B cell (primary cell): ENCODE results near the gene YIPF2. TPM values are rescaled to one million over a fixed set of nuclear protein-coding genes. Genes with fewer than 3 reads are reported as not detected.

ENCODE experiments used
- ATAC-seq: fragments of 200-7000 bp; cut with Tn5 transposase; one replicate; pipeline ENCODE4 v1.10.0; 2021; ENCODE audit warnings: low read depth, mild to moderate bottlenecking, moderate number of reproducible peaks, moderate library complexity
- CTCF ChIA-PET: fragments of 350-600 bp; sonication (Branson Sonifier 250); formaldehyde crosslinking; loops from one replicate; lab custom pipeline; 2021; ENCODE audit warnings: antibody characterized with exemption, inconsistent platforms; lab: Charles Lee
- POLR2A ChIA-PET: fragments of 350-600 bp; sonication (Branson Sonifier 250); formaldehyde crosslinking; loops from one replicate; lab custom pipeline; 2021; ENCODE audit warnings: antibody characterized with exemption; lab: Charles Lee
- DNase-seq: peaks from one replicate; pipeline ENCODE4 v3.0.0; 2013
- H2AFZ ChIP-seq: 2 replicates; pipeline ENCODE4 v1.6.1; 2012; ENCODE audit warnings: mild to moderate bottlenecking, low read depth, low read length; ENCODE audit not compliant: insufficient read depth, poor library complexity, severe bottlenecking
- H3K27ac ChIP-seq, 2 donors: 1 replicate in 1 of 2; 2 replicates in 1 of 2; pipeline ENCODE4 v1.5.1; 2012 to 2013; ENCODE audit warnings: low read length in 2 of 2, mild to moderate bottlenecking in 2 of 2, moderate library complexity in 1 of 2
- H3K27me3 ChIP-seq, 4 experiments: fragments of 200-600 bp in 1 of 4; sonication (generic) in 1 of 4; replicated peaks in 1 of 4; 1 replicate in 2 of 4; 2 replicates in 2 of 4; pipeline versions ENCODE4 v1.6.1 to v1.7.0; 2013 to 2016; ENCODE audit warnings: low read length in 3 of 4, mild to moderate bottlenecking in 2 of 4, mixed read lengths in 1 of 4, moderate library complexity in 1 of 4; ENCODE audit not compliant: insufficient read depth in 4 of 4, control insufficient read depth in 3 of 4; ENCODE audit errors: control extremely low read depth in 1 of 4
- H3K36me3 ChIP-seq, 2 experiments: replicated peaks in 1 of 2; 1 replicate in 1 of 2; 2 replicates in 1 of 2; pipeline versions ENCODE4 v1.6.1 to v1.7.1; 2013; ENCODE audit warnings: low read length in 1 of 2; ENCODE audit not compliant: insufficient read depth in 2 of 2, control insufficient read depth in 1 of 2; ENCODE audit errors: control extremely low read depth in 1 of 2, extremely low read depth in 1 of 2
- H3K4me1 ChIP-seq, 2 donors: fragments of 200-600 bp in 1 of 2; sonication (generic) in 1 of 2; 1 replicate in 1 of 2; 2 replicates in 1 of 2; pipeline versions ENCODE4 v1.5.1 to v1.6.1; 2013 to 2017; ENCODE audit warnings: low read length in 2 of 2; ENCODE audit not compliant: control insufficient read depth in 2 of 2, insufficient read depth in 2 of 2
- H3K4me2 ChIP-seq: replicated peaks from 2 replicates; pipeline ENCODE3; 2012; ENCODE audit warnings: mild to moderate bottlenecking, low read depth, low read length; ENCODE audit not compliant: poor library complexity, severe bottlenecking
- H3K4me3 ChIP-seq, 5 experiments: fragments of 200-600 bp in 1 of 5; sonication (generic) in 1 of 5; 1 replicate in 3 of 5; 2 replicates in 2 of 5; pipeline versions ENCODE4 v1.5.1 to v1.7.0; 2011 to 2016; ENCODE audit warnings: low read length in 4 of 5, mild to moderate bottlenecking in 4 of 5, low read depth in 2 of 5, control low read depth in 1 of 5, moderate library complexity in 1 of 5; ENCODE audit not compliant: insufficient read depth in 1 of 5; ENCODE audit errors: control extremely low read depth in 1 of 5, extremely low read depth in 1 of 5
- H3K79me2 ChIP-seq: fragments of 200-600 bp; sonication (generic); one replicate; pipeline ENCODE4 v1.6.0; 2016; ENCODE audit warnings: low read length; ENCODE audit not compliant: control insufficient read depth, insufficient read depth
- H3K9ac ChIP-seq: fragments of 200-600 bp; sonication (generic); 2 replicates; pipeline ENCODE4 v1.6.1; 2017; ENCODE audit warnings: mild to moderate bottlenecking, low read length, moderate library complexity
- H3K9me3 ChIP-seq, 3 donors: one replicate each; pipeline versions ENCODE4 v1.6.1 to v1.7.1; 2013; ENCODE audit warnings: low read length in 2 of 3; ENCODE audit not compliant: control insufficient read depth in 2 of 3, insufficient read depth in 1 of 3; ENCODE audit errors: control extremely low read depth in 1 of 3
- H4K20me1 ChIP-seq: 2 replicates; pipeline ENCODE4 v1.6.0; 2012; ENCODE audit warnings: mild to moderate bottlenecking, low read length; ENCODE audit not compliant: insufficient read depth, control insufficient read depth, poor library complexity, severe bottlenecking
- H3K27ac Mint-ChIP-seq: one replicate; pipeline ENCODE4 v1.8.0; 2021; ENCODE audit warnings: mixed read lengths
- H3K27me3 Mint-ChIP-seq: one replicate; pipeline ENCODE4 v1.8.0; 2021; ENCODE audit warnings: mixed read lengths
- H3K4me1 Mint-ChIP-seq: one replicate; pipeline ENCODE4 v1.8.0; 2021; ENCODE audit warnings: mixed read lengths
- H3K4me3 Mint-ChIP-seq: one replicate; pipeline ENCODE4 v1.8.0; 2021; ENCODE audit warnings: mixed read lengths
- H3K9me3 Mint-ChIP-seq: one replicate; pipeline ENCODE4 v1.8.0; 2022; ENCODE audit warnings: mixed read lengths; ENCODE audit not compliant: insufficient read depth
- EZH2 ChIP-seq: IDR thresholded peaks from 2 replicates; pipeline ENCODE4 v1.6.1; 2012; ENCODE audit warnings: borderline replicate concordance, low read depth, mild to moderate bottlenecking, moderate library complexity, low read length; ENCODE audit not compliant: insufficient read depth, poor library complexity, severe bottlenecking
- WGBS: methylation state at CpG from one replicate; pipeline ENCODE4 v1.1.5; 2013; ENCODE audit warnings: missing lambda C conversion rate; ENCODE audit not compliant: insufficient coverage; 5-methylcytosine and 5-hydroxymethylcytosine counted together
- intact Hi-C: fragments of 100-400 bp; cut with micrococcal nuclease; formaldehyde crosslinking; loops from one replicate; pipeline ENCODE4 v1.10.0; 2022
- polyA plus RNA-seq: library from polyadenylated mRNA; depleted of rRNA; stranded (reverse); fragments of >200 nt; gene quantifications from 2 replicates; pipeline ENCODE4 v1.2.3, GENCODE V29; 2012
- total RNA-seq, 2 donors: library from RNA; stranded (reverse); fragments of 120-200 nt in 1 of 2; gene quantifications; 1 replicate in 1 of 2; 2 replicates in 1 of 2; pipeline versions ENCODE4 v1.2.3 to v1.2.4, GENCODE V29; 2013 to 2022
- TF ChIP-seq, protein P1 (sequence below): fragments of 200-600 bp; IDR thresholded peaks from one replicate; pipeline ENCODE4 v1.8.0; 2022; ENCODE audit warnings: antibody characterized with exemption, mild to moderate bottlenecking

YIPF2 gene
- total and polyA plus RNA-seq, 2 donors (not counting 1 experiment from before 2014, with no cell fraction given): 19.8 to 34.8 TPM

DNA sequence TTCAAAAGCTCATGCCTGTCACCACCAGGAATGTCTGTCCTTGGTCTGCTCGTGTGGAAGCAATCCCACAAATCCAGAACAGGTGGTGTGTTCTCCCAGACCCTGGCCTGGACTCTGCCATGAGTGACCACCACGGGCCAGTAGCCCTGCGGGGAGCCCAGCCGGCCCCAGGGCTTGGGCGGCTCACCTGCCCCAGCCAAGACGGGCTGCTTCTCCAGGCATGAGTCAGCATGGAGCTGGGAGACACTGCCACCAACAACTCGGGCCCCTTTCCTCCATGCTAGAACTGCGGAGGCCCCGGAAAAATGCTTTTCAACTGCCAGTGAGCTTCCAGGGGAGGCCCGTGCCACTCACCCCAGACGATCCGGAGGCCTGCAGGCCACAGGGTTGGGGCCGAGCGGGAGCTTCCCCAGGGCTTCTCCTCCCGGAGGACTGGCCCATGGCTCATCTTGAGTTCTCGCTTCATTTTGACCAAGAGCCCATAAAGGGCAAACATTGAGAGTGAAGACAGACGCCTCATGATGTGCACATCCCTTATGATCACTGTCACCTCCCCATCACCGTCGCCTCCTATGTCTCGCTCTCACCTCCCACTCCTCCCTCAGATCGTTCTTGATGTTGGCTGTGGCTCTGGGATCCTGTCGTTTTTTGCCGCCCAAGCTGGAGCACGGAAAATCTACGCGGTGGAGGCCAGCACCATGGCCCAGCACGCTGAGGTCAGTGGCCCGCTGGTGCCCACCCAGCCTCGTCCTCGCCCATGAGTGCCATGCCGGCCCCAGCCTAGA is 16.7 kb downstream of the YIPF2 start:
- Mint-ChIP-seq H3K27me3 (no peaks in the 10 kb centered on the region), H3K4me1 (no peaks in the 10 kb centered on the region), H3K9me3 (no peaks in the 10 kb centered on the region), H3K27ac (no peak overlapping the region), H3K4me3 (no peak overlapping the region)
- POLR2A ChIA-PET: no interaction called here
- no peak for TF ChIP-seq EZH2
- TF ChIP-seq, protein P1, sequence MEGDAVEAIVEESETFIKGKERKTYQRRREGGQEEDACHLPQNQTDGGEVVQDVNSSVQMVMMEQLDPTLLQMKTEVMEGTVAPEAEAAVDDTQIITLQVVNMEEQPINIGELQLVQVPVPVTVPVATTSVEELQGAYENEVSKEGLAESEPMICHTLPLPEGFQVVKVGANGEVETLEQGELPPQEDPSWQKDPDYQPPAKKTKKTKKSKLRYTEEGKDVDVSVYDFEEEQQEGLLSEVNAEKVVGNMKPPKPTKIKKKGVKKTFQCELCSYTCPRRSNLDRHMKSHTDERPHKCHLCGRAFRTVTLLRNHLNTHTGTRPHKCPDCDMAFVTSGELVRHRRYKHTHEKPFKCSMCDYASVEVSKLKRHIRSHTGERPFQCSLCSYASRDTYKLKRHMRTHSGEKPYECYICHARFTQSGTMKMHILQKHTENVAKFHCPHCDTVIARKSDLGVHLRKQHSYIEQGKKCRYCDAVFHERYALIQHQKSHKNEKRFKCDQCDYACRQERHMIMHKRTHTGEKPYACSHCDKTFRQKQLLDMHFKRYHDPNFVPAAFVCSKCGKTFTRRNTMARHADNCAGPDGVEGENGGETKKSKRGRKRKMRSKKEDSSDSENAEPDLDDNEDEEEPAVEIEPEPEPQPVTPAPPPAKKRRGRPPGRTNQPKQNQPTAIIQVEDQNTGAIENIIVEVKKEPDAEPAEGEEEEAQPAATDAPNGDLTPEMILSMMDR: no peak
- H3K27ac ChIP-seq: no peak overlapping the region
- intact Hi-C loops: no loop called here
- H2AFZ ChIP-seq: no peak overlapping the region
- WGBS: 98% methylated on average over 31 of the region's 31 CpGs
- ATAC-seq: no peak
- peaks cover 0 to 39% of the 10 kb centered on the region in 2 experiments for H3K36me3 ChIP-seq
- H3K4me2 ChIP-seq: no peak overlapping the region
- CTCF ChIA-PET: interaction anchor here (1.4 kb wide), 1 partner anchor 48 kb away, joined by 3 read pairs; no protein-coding TSS in a partner anchor
- no peak overlapping the region for H3K4me3 ChIP-seq
- H3K4me1 ChIP-seq: no peaks in the 10 kb centered on the region
- H3K9ac ChIP-seq: no peak overlapping the region
- no peaks in the 10 kb centered on the region for H3K79me2 ChIP-seq
- no peaks in the 10 kb centered on the region for H3K27me3 ChIP-seq
- DNase-seq: no peak
- no peaks in the 10 kb centered on the region for H3K9me3 ChIP-seq
- H4K20me1 ChIP-seq: no peaks in the 10 kb centered on the region

DNA sequence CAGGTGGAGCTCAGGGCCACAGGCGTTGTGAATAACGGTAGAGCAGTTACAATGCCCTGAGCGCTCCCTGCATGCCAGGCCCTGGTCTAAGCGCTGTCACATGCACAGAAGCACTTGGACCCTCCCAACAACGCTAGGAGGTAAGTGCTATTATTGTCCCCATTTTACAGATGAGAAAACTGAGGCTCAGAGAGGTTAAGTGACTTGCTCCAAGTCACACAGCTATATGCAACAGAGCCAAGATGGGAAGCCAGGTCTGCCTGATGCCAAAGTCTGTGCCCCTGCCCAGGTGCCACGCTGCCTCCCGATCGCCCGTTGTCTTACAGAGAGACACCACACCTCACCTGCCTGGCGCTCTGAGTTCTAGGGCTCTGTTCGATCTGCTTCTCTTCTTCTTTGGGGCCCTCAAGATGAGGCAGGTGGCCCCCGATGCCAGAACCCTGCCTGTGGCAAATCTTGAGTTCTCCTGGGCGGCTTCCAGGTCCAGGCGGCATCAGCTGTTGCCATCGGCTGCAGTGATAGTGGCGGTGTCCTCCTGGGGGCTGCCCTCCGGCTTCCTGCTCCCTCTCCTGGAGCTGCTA is 20.0 kb downstream of the YIPF2 start:
- H3K27ac Mint-ChIP-seq: no peak overlapping the region
- H3K4me3 Mint-ChIP-seq: no peak overlapping the region
- DNase-seq (no peak), ATAC-seq (no peak)
- no peaks in the 10 kb centered on the region for H3K27me3 ChIP-seq
- POLR2A ChIA-PET: no interaction called here
- H3K9ac ChIP-seq: no peak overlapping the region
- CTCF ChIA-PET: interaction anchor here (0.6 to 1.6 kb wide), 2 partner anchors 28 to 719 kb away, joined by 3 read pairs; no protein-coding TSS in a partner anchor
- H4K20me1 ChIP-seq: no peaks in the 10 kb centered on the region
- TF ChIP-seq, protein P1: no peak
- TF ChIP-seq EZH2: no peak
- H3K4me1 Mint-ChIP-seq: no peaks in the 10 kb centered on the region
- no peaks in the 10 kb centered on the region for H3K27me3 Mint-ChIP-seq
- H3K36me3 ChIP-seq: peaks cover 0 to 31% of the 10 kb centered on the region in 2 experiments
- H3K4me3 ChIP-seq: no peak overlapping the region
- no peak overlapping the region for H3K4me2 ChIP-seq
- peaks cover 6% of the 10 kb centered on the region for H3K79me2 ChIP-seq
- 98% methylated on average over 17 of the region's 17 CpGs for WGBS
- no peaks in the 10 kb centered on the region for H3K9me3 ChIP-seq
- H3K27ac ChIP-seq: no peak overlapping the region
- H3K9me3 Mint-ChIP-seq: no peaks in the 10 kb centered on the region
- H2AFZ ChIP-seq: no peak overlapping the region
- H3K4me1 ChIP-seq: no peaks in the 10 kb centered on the region
- intact Hi-C loops: no loop called here
